ENCODE results near the gene KEL. TPM values are rescaled to one million over a fixed set of nuclear protein-coding genes. Genes with fewer than 3 reads are reported as not detected.

Gene KEL
- total RNA-seq, 1 experiment from 2014 or later = 0.23 TPM

- DNase-seq (ENCODE audit: low read depth) = no peak
Observed at GRCh38 chr7:142930126-142930730, 31.9 kb downstream of the KEL start.

DNA sequence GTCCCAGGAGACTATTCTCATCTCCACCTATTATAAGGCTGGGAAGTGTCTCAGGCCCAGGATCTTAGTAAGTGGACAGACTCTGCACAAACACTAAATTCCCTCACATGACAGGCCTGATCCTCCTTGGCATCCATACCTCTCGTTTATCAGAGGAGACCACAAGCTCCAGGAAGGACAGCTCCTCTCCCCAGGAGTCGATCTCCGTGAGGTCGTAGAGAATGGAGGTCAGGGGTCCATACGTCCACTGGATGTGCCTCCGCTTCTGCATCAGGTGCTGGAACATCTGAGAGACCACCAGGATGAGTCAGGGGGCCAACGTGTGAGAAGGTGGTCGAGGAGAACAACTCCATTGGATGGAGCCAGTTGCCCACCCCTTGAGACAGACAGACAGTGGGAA is 34.2 kb downstream of the KEL start:
- no peak for DNase-seq (ENCODE audit: low read depth)

DNA sequence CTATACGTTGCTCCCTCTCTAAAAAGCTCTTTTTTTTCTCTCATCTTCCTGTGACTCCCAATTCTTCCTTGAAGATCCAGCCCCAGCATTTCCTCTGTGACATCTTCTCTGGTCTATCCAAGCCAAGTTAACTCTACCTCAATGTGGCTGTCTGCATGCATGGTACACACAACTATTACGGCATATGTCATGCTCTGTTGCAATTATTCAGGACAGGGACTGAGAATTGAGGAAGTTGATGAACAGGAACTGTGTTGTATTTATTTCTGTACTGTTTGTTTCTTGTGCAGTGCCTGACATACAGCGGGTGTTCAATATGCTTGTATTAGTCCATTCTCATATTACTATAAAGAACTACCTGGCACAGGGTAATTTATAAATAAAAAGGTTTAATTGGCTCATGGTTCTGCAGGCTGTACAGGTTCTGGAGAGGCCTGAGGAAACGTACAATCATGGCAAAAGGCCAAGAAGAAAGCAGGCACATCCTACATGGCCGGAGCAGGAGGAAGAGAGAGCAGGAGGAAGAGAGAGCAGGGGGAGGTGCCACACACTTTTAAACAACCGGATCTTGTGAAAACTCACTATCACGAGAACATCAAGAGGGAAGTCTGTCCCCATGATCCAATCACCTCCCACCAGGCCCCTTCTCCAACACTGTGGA is 34.9 kb downstream of the KEL start:
- no peak for DNase-seq (ENCODE audit: low read depth)

- no peak for DNase-seq (ENCODE audit: low read depth)
Observed at GRCh38 chr7:142925413-142925812, 36.8 kb downstream of the KEL start.

GRCh38 chr7:142923391-142923790 is 38.8 kb downstream of the KEL start:
- no peak for DNase-seq (ENCODE audit: low read depth)

DNA sequence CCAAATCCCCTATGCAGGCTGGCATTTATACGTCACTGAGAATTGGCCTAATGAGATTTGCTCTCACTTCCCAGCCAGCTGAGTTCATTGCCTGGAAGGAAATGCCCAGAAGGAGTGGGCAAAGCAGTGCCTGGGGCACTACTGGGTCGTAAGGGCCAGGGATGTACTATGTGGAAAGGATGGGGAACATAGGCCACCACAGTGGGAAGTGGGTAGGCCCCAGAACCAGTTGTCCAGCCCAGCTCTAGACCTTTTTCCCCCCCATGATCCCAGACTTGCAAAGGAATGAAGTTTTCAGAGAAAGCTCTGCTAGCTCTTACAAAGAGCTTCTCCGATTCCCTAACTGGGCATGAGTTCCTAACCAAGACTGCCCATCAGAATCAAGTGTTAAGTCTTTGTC is 42.5 kb downstream of the KEL start:
- DNase-seq (ENCODE audit: low read depth) = no peak

GRCh38 chr7:142918901-142919300 is 43.3 kb downstream of the KEL start:
- DNase-seq (ENCODE audit: low read depth) = no peak

- no peak for DNase-seq (ENCODE audit: low read depth)
Observed at GRCh38 chr7:142917447-142917846, 44.7 kb downstream of the KEL start.

DNA sequence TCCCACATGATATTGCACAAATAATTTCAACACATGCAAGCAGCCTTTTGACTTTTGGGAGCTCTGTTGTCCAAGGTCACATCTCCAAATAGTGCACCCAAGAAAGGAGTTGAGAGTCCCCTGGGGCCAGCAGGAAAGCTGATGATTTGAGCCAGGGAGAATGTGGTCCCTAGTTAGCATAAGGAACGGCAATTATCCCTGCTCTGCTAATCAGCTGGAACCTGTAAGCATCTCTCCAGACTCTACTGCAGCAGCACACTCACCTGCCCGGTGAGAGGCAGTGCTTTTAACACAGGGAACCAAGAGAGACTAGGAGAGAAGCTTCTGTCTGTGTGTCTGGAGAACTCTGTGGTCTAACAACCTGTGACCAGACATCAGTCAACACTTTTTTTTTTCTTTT is 45.7 kb downstream of the KEL start:
- no peak for DNase-seq (ENCODE audit: low read depth)

- DNase-seq (ENCODE audit: low read depth) = no peak
Observed at GRCh38 chr7:142915315-142915714, 46.8 kb downstream of the KEL start.

GRCh38 chr7:142914121-142914520 is 48.0 kb downstream of the KEL start:
- no peak for DNase-seq (ENCODE audit: low read depth)

- DNase-seq (ENCODE audit: low read depth) = no peak
Observed at GRCh38 chr7:142913566-142913965, 48.6 kb downstream of the KEL start.

DNA sequence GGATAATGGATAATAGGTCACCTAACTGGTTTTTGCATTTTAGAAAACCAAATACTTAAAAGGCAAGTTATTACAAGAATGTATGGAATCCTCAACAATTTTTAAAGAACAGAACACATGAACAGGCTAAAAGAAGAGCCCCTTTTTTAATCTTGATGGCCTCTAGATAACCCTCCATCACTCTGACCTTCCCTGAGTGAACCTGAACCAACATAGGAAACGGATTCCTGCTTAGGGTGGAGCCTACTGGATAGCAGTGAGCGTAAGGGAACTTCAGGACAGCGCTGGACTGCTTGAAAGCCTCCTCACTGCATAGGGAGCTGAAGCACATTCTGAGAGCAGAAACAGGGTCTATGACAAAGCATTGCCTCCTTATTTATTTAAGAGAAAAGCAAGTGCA is 49.1 kb downstream of the KEL start:
- DNase-seq (ENCODE audit: low read depth) = no peak

DNA sequence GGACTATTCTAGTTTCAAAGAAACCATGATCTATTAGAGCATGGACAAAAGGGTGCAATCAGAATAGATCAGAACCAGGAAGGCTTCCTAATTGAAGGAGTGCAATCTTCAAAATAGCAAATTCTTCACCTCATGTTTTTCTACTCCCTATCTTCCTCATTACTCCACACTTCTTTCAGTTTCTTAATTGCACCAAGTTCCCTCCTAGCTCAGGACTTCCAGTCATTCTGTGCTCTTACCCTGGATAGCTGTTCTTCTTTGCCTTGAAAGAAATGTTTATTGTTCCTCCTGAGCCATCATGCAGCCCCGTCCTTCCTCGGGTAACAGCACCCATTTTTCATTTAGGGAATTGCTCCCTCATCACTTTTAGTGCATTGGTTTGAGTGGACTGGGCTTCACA is 51.7 kb downstream of the KEL start:
- no peak for DNase-seq (ENCODE audit: low read depth)

GRCh38 chr7:142910031-142910433 is 52.1 kb downstream of the KEL start:
- DNase-seq (ENCODE audit: low read depth) = no peak

DNA sequence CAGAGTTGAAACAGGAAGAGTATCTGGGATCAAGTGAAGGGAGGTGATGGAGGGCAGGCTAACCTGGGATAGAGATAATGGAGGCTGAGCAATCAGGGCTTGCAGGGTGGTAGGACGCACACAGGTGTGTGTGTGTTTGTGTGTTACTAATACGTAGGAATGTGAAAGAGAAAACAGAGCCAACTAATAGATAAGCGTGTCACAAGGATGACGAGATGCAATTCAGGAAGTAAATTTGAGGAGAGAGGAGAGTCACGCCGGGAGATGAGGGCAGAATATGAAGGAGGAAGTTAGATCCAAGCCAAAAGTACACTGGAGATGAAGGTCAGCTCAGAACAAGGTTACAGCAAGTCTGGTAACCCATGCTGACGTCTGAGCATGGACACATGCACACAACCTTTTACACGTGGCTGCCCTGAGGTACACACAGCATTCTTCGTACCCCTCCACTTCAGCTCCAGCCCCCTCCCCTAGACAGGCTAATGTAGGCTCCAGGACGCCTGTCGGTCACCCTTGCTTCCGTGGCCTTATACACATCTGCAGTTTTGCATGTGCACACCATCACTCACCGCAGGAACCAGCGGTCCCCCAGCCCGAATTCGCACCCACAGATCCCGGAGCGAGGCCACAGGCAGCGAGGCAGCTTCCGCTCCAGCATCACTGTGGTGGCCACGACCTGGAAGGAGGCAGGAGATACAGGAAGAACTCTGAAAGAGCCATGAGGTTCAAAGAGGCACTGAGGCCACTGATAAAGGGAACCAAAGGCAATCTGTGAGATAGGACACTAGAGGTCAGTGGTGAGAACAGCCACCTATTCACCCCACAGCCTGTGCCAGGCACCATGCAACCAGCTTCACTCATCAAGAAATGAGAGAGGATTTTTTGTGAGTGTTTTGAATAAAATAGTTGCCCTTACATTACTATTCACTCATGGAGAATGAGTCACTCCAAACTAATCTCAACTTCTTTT is 53.0 kb downstream of the KEL start:
- DNase-seq (ENCODE audit: low read depth) = peak; percentile 21

DNA sequence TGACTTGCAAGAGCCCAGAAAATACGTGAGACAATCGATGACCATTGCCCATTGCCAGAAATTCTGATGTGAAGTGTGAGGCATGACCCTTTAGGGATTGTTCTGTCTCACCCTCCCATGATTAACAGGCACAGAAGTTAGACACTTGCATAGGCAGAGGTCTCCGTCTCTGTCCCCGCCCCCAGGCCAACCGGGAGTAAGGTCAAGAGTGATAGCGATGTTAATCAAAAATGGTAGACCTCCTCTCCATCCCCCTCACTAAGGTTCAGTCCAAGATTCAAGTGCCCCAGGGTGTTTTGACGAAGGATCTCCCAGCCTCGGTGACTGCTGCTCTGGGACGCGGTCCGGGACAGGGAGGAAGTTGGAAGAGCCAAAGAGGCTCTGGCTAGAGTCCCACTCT is 53.9 kb downstream of the KEL start:
- DNase-seq (ENCODE audit: low read depth) = no peak

DNA sequence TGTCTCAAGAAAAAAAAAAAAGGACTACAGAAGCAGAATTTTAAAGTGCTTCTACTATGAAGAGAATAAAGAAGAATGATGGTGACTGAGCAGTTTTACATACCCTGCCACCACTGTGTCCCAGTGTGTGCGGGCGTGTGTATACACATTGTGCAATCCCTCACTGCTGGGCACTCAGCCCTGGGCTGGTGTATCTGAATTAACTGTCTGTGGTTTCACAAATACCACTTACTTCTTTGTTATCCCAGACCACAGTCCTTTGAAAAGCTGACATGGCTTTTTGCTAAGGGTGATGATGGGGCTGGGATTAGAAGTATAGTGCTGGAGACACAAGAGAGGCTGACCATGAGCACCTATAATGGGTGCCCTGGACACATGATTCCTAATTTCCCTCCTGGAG is 55.5 kb downstream of the KEL start:
- no peak for DNase-seq (ENCODE audit: low read depth)

GRCh38 chr7:142905759-142906158 is 56.4 kb downstream of the KEL start:
- no peak for DNase-seq (ENCODE audit: low read depth)

DNA sequence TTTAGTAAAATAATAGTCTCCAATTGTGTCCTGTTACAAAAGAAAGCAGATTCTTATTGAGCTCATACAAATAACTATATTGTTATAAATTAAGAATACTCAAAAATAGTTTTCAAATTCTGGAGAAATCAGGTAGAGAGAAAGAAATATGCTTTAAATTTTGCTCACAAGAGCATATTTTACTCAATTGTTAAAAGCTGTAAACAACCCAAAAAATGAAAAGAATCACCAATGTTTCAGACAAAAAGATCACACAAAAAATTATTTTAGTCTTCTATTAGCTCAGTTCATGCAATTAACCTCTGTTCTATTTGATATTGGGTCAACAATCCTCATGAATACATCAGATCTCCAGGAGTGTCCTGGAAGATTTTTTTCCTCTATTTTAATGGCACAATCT is 58.0 kb downstream of the KEL start:
- DNase-seq (ENCODE audit: low read depth) = no peak

DNA sequence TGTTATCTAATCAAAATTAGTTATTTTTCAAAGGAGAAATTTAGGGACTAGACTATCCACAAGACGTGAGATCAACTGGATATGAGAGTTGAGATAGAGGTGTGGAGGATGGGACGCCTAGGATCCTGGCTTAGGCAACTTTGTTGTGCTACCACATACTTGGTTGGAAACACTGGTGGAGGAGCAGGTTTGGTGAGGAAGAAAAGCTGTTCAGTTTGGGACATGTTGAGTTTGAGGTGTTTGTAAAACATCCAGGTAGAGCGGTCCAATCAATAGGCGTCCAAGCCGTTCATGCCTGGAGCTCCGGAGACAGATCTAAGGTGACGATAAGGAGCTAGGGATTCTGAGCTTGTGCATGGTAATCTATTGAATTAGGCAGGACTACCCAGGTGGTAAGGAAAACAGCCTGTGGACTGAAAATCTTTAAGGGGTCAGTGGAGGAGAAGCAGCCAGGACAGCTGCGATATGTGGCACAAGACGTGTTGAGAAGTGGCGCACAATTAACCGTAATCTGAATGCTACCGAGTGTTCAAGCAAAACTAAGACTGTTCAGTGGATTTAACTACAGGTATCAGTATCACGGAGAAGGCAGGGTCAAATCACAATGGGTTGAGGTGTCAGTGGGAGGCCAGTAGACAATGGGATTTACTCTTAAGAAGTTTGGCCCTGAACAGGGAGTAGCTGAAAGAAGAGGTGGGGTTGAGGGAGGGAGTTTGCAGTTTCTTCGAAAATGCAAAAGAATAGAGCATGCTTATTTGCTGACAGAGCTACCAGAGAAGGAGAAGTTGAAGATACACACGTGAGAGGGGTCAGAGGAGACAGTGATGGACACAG is 60.5 kb downstream of the KEL start:
- no peak for DNase-seq (ENCODE audit: low read depth)

- no peak for DNase-seq (ENCODE audit: low read depth)
Observed at GRCh38 chr7:142899661-142900060, 62.5 kb downstream of the KEL start.

All from LHCN-M2 (cell line).